ENCODE data around the gene AGBL2.
A peak's percentile ranks its signal among the peaks of the same experiment; 100 is the strongest.

Gene AGBL2

GRCh38 chr11:47686151-47686550 lies 29.0 kb downstream of the AGBL2 start:
- TF ChIP-seq CTCF (IDR thresholded peaks at IDR 0.05; ENCODE audit: low read depth, low read length, missing control alignments) = no peak
- DNase-seq = no peak
- H3K27ac ChIP-seq = no peak overlapping the region
- no peaks in the 10 kb centered on the region for H3K36me3 ChIP-seq (replicated peaks)
- H3K4me3 ChIP-seq (ENCODE audit: low read depth, low read length) = no peak overlapping the region
- H3K27me3 ChIP-seq (replicated peaks) = no peaks in the 10 kb centered on the region
- in situ Hi-C loops (cut with HindIII; ENCODE audit: low pct_ligation_motif_present, low sequenced_read_pairs) = no loop called here

GRCh38 chr11:47675851-47676250 lies 39.3 kb downstream of the AGBL2 start:
- in situ Hi-C loops (cut with HindIII; ENCODE audit: low pct_ligation_motif_present, low sequenced_read_pairs) = no loop called here
- no peak for TF ChIP-seq CTCF (IDR thresholded peaks at IDR 0.05; ENCODE audit: low read depth, low read length, missing control alignments)
- DNase-seq = no peak
- no peak overlapping the region for H3K4me3 ChIP-seq (ENCODE audit: low read depth, low read length)
- H3K27ac ChIP-seq = no peak overlapping the region
- no peaks in the 10 kb centered on the region for H3K27me3 ChIP-seq (replicated peaks)
- no peaks in the 10 kb centered on the region for H3K36me3 ChIP-seq (replicated peaks)

- in situ Hi-C loops (cut with HindIII; ENCODE audit: low pct_ligation_motif_present, low sequenced_read_pairs) = no loop called here
- H3K4me3 ChIP-seq (ENCODE audit: low read depth, low read length) = no peak overlapping the region
- H3K36me3 ChIP-seq (replicated peaks) = no peaks in the 10 kb centered on the region
- H3K27ac ChIP-seq = no peak overlapping the region
- DNase-seq = peak; percentile 25
- TF ChIP-seq CTCF (IDR thresholded peaks at IDR 0.05; ENCODE audit: low read depth, low read length, missing control alignments) = no peak
- H3K27me3 ChIP-seq (replicated peaks) = no peaks in the 10 kb centered on the region
These were observed 42.9 kb downstream of the AGBL2 start for GRCh38 chr11:47672283-47672730.

GRCh38 chr11:47669856-47670255 lies 45.3 kb downstream of the AGBL2 start:
- DNase-seq = no peak
- no peaks in the 10 kb centered on the region for H3K27me3 ChIP-seq (replicated peaks)
- in situ Hi-C loops (cut with HindIII; ENCODE audit: low pct_ligation_motif_present, low sequenced_read_pairs) = no loop called here
- no peak overlapping the region for H3K27ac ChIP-seq
- no peaks in the 10 kb centered on the region for H3K36me3 ChIP-seq (replicated peaks)
- H3K4me3 ChIP-seq (ENCODE audit: low read depth, low read length) = no peak overlapping the region
- no peak for TF ChIP-seq CTCF (IDR thresholded peaks at IDR 0.05; ENCODE audit: low read depth, low read length, missing control alignments)

GRCh38 chr11:47668665-47669064 lies 46.5 kb downstream of the AGBL2 start:
- in situ Hi-C loops (cut with HindIII; ENCODE audit: low pct_ligation_motif_present, low sequenced_read_pairs) = no loop called here
- no peaks in the 10 kb centered on the region for H3K27me3 ChIP-seq (replicated peaks)
- H3K27ac ChIP-seq = no peak overlapping the region
- no peak for DNase-seq
- H3K4me3 ChIP-seq (ENCODE audit: low read depth, low read length) = no peak overlapping the region
- no peak for TF ChIP-seq CTCF (IDR thresholded peaks at IDR 0.05; ENCODE audit: low read depth, low read length, missing control alignments)
- H3K36me3 ChIP-seq (replicated peaks) = no peaks in the 10 kb centered on the region

GRCh38 chr11:47667555-47667954 lies 47.6 kb downstream of the AGBL2 start:
- H3K36me3 ChIP-seq (replicated peaks) = no peaks in the 10 kb centered on the region
- H3K27me3 ChIP-seq (replicated peaks) = no peaks in the 10 kb centered on the region
- H3K27ac ChIP-seq = no peak overlapping the region
- H3K4me3 ChIP-seq (ENCODE audit: low read depth, low read length) = no peak overlapping the region
- DNase-seq = no peak
- in situ Hi-C loops (cut with HindIII; ENCODE audit: low pct_ligation_motif_present, low sequenced_read_pairs) = no loop called here
- no peak for TF ChIP-seq CTCF (IDR thresholded peaks at IDR 0.05; ENCODE audit: low read depth, low read length, missing control alignments)

Data from brain microvascular endothelial cell (primary cell).